HG03025 (cell line): Measurements from ENCODE around the gene TMEM167A.
A peak's percentile ranks its signal among the peaks of the same experiment; 100 is the strongest.
"Not testable (repeated sequence)": the region's sequence is repeated elsewhere in the genome, so short reads cannot be mapped to it uniquely, and the experiment has no call there.

Experiments used
- ATAC-seq: cut with Tn5 transposase; IDR thresholded peaks from one replicate; pipeline ENCODE4 v1.9.1; 2021; ENCODE audit warnings: mild to moderate bottlenecking, moderate library complexity; ENCODE audit not compliant: unreplicated experiment, low FRiP score

TMEM167A gene

GRCh38 chr5:83092619-83093018 is 15.4 kb upstream of the TMEM167A start:
- ATAC-seq = no peak

- no peak for ATAC-seq
These were observed 13.0 kb upstream of the TMEM167A start for GRCh38 chr5:83090169-83090568.

DNA sequence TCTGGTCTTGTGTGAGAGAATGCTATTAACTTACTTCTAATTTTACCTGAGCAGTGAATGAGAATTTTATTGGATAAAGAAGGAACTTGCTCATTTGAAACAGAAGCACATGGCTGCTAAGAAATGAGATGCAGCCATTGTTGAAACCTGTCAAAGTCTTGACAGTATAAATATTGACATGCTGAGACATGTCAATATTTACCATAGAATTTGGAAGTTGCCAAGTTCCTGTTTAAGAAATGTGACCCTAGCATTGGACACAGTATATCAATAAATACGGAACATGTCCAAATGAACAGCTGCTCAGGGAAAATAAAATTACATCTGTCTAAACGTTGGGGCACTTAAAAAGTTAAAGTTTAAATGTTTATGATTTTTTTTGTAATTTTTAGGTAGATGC is 7.9 kb upstream of the TMEM167A start:
- ATAC-seq = no peak

- no peak for ATAC-seq
These were observed 7.1 kb upstream of the TMEM167A start for GRCh38 chr5:83084336-83084735.

- no peak for ATAC-seq
These were observed 5.6 kb upstream of the TMEM167A start for GRCh38 chr5:83082750-83083149.

DNA sequence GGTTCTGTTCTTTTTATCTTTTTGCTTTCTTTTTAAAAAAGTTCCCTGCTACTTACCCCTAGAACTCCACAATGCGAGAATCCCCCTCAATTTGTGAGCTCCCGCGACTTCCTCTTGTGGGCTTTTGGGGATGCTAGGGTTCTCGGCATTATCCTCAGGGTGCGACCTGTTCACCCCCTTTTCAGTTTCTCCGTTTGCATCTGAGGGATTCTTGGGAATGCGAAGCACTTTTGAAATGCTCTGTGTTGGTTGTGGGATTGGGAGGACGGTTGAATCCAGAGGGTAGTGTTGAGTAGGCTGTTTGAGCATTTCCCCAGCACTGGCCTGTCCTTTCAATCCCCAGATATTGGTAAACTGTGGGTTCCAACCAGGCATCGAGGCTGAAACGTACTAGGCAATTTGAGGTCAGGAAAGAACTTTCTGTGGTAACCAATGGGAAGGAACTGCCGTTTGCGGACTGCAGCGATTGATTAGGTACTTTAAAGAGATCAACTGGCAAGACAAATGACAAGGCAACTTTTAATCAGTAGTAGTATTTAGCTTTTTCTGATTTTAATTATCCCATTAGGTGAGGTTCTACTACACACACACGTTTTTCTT is 568 bp upstream of the TMEM167A start:
- ATAC-seq = peak; percentile 4

DNA sequence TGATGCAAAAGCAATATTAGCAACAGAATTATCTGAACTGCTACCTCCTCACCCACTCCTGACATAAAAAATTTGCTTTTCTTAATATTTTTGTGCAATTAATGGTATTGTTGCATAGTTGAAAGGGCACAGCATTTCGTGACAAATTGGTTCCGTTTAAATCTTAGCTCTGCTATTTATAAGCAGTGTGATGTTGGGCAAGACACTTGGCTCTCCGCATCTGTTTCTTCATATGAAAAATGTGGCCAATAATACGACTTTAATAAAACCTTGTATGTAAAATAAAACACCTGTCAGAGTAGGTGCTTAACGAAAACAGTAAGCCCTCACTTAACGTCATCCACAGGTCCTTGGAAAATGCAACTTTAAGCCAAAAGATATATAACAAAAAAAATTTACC is 4.2 kb downstream of the TMEM167A start:
- ATAC-seq = no peak

DNA sequence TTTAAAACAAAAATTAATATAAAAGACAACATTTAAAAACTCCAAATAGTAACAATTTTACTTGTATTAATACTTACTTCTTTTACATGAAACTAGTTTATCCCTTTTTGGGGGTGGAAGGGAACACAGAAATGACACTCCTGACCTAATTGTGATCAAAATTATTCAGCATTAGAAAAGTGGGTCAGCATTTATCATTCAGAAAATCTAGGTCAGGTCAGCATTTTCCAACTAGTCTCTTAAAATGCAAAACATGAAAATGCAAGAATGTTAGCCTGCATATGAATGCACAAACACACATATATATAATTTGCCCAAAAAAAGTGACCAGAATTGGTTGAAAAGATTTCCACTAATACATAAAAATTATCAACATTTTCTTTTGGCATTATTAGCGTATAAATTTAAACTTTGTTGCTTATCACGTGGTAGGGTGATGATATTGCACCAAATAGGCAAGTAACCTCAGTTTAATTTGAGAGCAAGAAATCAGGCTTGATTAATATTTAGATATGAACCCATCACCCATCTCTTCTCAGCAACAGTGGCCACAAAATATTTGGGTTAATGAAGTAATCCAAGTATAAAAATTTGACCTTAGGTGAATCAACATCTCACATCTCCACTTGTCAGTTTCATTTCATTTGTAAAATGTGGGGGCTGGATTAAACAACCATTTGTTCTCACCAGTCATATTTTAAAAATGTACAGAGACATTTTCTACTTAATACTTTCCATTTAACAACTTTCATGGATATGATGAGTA is 5.7 kb downstream of the TMEM167A start:
- no peak for ATAC-seq

DNA sequence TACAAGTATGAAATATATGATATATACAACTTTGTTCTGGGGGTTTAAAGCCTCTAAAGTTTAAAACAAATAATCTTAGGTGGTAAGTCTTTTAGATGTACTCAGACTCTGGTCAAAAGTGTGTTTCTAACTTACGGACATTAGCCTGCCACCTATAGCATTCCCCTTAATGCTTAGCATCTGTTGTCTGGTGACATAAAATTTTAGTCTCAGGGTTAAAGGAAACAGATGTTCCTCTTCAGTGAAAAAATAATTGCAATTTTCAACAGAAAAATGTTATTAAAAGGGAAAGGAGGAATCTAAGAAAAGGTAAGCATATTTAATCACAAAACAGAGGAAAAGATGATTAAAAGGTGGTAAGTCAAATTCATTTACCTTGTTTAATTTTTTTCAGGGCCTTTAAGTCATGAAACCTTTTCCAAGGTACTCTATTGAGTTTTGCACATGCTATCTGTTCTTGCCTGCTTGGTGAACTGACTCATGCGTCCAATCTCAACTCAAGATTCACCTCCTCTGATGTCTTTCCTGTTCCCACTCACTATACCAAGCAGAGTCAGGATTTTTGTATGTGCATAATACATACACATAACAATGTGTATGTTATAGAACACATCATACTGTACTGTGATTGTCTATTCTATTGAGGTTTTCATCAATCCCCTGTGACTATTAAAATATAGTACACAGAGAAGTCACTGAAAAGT is 7.9 kb downstream of the TMEM167A start:
- ATAC-seq = no peak

DNA sequence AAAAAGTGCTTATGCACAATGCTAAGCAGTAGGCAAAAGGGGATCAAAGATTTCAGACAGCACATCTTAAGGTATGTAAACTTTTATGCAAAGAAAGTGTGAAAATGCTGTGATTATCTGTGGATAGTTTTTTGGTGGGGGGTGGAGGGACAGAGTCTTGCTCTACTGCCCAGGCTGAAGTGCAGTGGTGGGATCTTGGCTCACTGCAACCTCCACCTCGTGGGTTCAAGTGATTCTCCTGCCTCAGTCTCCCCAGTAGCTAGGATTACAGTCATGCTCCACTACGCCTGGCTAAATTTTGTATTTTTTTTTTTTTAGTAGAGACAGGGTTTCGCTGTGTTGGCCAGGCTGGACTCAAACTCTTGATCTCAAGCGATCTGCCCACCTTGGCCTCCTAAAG is 9.8 kb downstream of the TMEM167A start:
- ATAC-seq = not testable (repeated sequence)

- no peak for ATAC-seq
These were observed 10.6 kb downstream of the TMEM167A start for GRCh38 chr5:83066548-83067110.

DNA sequence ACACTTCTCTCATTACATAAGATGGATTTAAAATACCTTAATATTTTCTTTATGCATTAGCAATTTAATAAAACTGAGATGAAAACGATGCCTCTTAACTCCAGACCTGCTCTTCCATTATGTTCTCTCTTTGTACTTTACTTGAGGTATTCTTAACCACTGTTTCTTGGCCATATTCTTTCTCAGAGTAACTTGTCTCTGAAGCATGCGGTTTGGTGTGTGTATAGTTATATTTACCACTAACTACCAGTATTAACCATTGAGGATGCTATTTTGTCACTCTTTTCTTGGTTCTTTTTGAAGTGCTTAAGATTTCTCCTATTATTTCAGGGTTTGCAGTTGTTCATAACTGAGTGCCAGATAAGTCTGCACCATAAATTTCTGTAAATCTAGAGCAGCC is 17.9 kb downstream of the TMEM167A start:
- no peak for ATAC-seq

DNA sequence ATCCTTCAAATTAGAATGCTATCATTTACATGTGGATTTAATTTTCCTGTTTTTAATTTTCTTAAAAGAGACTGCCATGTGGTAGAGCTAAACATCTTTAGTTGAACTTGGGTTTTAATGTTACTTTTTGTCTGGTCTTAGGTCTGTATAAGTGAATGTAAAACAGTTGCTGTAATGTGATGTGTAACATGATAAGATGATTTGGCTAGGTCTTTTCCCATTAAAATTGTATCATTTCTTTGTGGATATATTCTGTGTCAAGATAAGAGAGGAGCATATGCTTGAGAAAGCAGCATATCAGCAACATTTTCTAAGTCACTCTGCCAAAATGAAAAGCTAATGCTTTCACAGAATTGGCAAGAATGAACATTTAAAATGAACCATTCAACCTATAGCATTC is 18.5 kb downstream of the TMEM167A start:
- no peak for ATAC-seq

DNA sequence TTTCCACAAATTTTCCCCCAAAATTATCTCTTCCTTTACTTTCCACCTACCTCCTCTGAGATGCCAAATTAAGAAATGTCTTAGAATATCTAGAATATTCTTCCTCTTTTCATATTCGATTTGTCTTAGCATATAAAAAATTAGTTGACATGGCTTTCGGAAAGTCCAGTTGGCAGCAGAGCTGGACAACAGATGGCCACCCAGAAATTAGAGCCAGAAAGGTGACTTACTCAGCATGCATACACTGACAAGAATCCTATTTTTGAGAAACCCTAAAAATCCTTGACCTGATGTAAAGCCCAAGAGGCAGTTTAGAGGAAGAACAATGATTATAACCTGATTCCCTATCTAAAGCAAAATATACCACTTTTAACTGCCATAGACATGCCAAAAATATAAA is 22.0 kb downstream of the TMEM167A start:
- ATAC-seq = no peak

DNA sequence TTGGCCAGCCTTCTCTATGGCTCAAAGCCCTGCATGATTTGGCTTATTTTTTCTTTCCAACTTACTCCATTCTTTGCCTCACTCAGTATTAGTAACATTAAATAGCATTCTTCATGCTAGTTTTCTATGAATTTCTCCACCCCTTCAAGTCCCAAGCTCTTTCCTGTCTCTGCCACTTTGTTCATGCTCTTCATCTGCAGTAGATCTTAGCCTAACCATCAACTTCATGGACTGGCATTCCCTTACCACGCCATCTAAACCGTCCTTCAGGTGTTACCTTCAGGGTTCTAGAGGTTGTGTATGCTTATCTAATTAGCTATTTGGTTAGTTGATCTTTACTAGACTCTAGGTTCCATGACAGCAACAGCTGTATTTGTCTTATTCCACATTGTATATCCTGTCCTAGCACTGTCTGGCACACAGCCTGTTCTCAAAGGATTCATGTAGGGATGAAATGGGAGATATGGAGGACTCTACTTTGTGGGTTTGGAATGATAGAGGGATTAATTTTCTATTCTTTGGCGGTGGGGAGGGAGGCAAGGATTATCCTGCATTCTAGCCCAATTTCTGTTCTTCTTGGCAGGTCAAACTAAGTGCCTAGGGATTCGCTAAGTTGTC is 26.4 kb downstream of the TMEM167A start:
- no peak for ATAC-seq

DNA sequence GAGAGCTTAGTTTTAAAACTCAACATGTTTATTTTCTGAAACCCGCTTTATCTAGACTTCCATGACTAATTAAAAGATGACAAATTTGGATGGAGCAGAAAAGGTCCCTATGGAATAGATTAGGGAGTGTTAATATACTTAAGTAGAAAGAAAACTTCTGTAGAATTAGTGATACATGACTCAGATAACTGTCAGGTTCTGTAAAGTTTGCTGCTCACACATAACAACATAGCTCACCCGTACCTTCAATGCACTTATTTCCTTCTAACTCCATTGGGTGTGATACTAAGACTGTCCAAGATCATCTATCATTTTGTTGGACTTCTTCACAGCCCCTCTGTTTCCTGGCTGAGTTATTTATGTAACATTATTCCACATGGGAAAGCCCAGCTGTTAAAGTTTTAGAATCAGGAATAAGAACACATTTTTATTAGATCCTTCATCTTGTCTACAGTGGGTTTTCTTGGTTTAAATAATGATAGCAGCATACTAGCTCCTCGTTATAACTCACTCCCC is 27.8 kb downstream of the TMEM167A start:
- ATAC-seq = no peak

DNA sequence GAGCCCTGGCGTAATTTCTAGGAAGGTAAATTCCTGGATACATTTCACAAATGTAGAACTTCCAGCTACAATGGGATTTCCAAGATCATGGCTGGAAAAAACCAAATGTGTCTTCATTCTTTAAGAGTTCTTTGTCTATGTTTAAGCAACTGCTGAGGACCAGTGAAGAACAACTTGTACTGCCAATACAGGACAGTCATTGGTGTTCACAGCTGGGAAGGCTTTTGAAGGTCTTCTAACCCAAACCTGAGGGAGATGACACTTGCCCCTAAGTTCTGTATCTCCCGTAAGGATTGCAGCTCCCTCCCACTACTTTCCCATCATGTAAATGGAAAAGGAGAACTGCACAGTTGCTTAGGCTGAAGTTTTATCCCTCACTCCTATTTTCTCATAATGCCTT is 28.4 kb downstream of the TMEM167A start:
- no peak for ATAC-seq

GRCh38 chr5:83048277-83048676 is 28.9 kb downstream of the TMEM167A start:
- no peak for ATAC-seq

- ATAC-seq = no peak
These were observed 32.3 kb downstream of the TMEM167A start for GRCh38 chr5:83044926-83045325.

DNA sequence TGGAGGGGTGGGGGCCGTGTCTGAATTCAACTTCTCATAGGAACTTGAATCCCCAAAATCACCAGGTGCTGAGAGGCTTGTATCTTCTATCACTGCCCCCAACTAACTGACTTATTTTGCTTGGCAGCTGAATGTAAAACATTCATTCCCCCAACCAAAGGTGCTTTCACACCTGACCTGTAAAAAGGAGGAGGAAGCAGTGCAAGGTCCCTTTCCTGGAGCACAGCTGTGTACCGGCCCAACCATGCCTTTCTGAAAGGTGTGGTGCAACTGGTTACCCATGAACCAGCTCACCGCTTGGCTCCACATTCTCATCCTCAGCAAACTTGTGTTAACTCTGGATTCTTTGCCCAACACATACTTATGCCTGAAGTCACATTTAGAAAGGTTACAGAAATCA is 34.7 kb downstream of the TMEM167A start:
- no peak for ATAC-seq

DNA sequence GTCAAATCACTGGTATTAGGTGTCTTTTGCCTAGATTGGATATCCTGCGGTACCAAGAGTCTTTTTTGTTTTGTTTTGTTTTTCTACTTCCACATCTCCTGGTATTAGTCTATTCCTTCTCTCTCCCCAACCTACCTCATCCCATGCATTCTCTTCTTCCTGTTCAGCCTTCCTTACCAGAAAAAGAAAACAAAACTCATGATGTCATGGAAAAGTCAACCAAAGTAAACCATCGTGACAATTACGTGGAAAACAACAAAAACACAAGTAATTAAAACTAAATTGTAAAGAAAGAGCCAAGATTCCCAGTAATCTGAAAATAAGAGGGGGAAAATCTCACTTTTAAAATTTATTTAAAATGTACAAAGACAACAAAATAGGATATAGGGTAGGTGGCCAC is 38.3 kb downstream of the TMEM167A start:
- no peak for ATAC-seq
